HK-2 (cell line): ENCODE data around the gene RTN4R.
"Not testable (repeated sequence)": the region's sequence is repeated elsewhere in the genome, so short reads cannot be mapped to it uniquely, and the experiment has no call there.

Experiments used
- DNase-seq: peaks from one replicate; pipeline ENCODE4 v3.0.0-alpha.2; 2018; ENCODE audit not compliant: unreplicated experiment

RTN4R gene

GRCh38 chr22:20305894-20306645, 38.0 kb upstream of the RTN4R start:
- no peak for DNase-seq

GRCh38 chr22:20305230-20305893, 37.2 kb upstream of the RTN4R start:
- not testable (repeated sequence) for DNase-seq

GRCh38 chr22:20304646-20305045, 36.5 kb upstream of the RTN4R start:
- no peak for DNase-seq

GRCh38 chr22:20303229-20303534, 35.1 kb upstream of the RTN4R start:
- DNase-seq: not testable (repeated sequence)

GRCh38 chr22:20302438-20303228, 34.5 kb upstream of the RTN4R start:
- no peak for DNase-seq

GRCh38 chr22:20299746-20300136, 31.6 kb upstream of the RTN4R start:
- DNase-seq: no peak

- peak; percentile 54 for DNase-seq
These were observed 31.0 kb upstream of the RTN4R start for GRCh38 chr22:20298803-20299745.

GRCh38 chr22:20298110-20298802, 30.1 kb upstream of the RTN4R start:
- no peak for DNase-seq

- DNase-seq: no peak
These were observed 29.4 kb upstream of the RTN4R start for GRCh38 chr22:20297414-20298109.

GRCh38 chr22:20296598-20296997, 28.5 kb upstream of the RTN4R start:
- DNase-seq: no peak

GRCh38 chr22:20295262-20296064, 27.3 kb upstream of the RTN4R start:
- no peak for DNase-seq

GRCh38 chr22:20292673-20293232, 24.6 kb upstream of the RTN4R start:
- no peak for DNase-seq

GRCh38 chr22:20292108-20292507, 24.0 kb upstream of the RTN4R start:
- no peak for DNase-seq

GRCh38 chr22:20291604-20292063, 23.5 kb upstream of the RTN4R start:
- no peak for DNase-seq

- no peak for DNase-seq
These were observed 23.1 kb upstream of the RTN4R start for GRCh38 chr22:20291249-20291586.

GRCh38 chr22:20290578-20291248, 22.6 kb upstream of the RTN4R start:
- no peak for DNase-seq

- DNase-seq: no peak
These were observed 21.9 kb upstream of the RTN4R start for GRCh38 chr22:20290045-20290392.

GRCh38 chr22:20289182-20290044, 21.3 kb upstream of the RTN4R start:
- not testable (repeated sequence) for DNase-seq
